Neural cell (in vitro differentiated cells): ENCODE measurements around the gene DGKI. TPM values are rescaled to one million over a fixed set of nuclear protein-coding genes. Genes with fewer than 3 reads are reported as not detected.

Experiments
- H2AFZ ChIP-seq: fragments of 200-600, 300-800 bp; sonication (generic), shearing (Covaris generic); 2 replicates; pipeline ENCODE4 v1.6.0; 2014; ENCODE audit warnings: low read depth, mild to moderate bottlenecking, antibody characterized with exemption, low read length, moderate library complexity
- H3F3A ChIP-seq: fragments of 200-600 bp; shearing (Covaris generic); 2 replicates; pipeline ENCODE4 v1.6.1; 2016; ENCODE audit warnings: mild to moderate bottlenecking, moderate library complexity, mixed read lengths, antibody characterized with exemption, low read length; ENCODE audit not compliant: insufficient read depth, poor library complexity, severe bottlenecking
- H3K27ac ChIP-seq: fragments of 200-600, 300-800 bp; sonication (generic), shearing (Covaris generic); 2 replicates; pipeline ENCODE4 v1.5.1; 2014; ENCODE audit warnings: mild to moderate bottlenecking, low read length, moderate library complexity
- H3K27me3 ChIP-seq: fragments of 300-800, 200-600 bp; sonication (generic), shearing (Covaris generic); 2 replicates; pipeline ENCODE4 v1.6.0; 2014; ENCODE audit warnings: mild to moderate bottlenecking, low read depth, low read length, moderate library complexity; ENCODE audit not compliant: insufficient read depth
- H3K36me3 ChIP-seq: fragments of 300-800, 200-600 bp; sonication (generic), shearing (Covaris generic); 2 replicates; pipeline ENCODE4 v1.5.1; 2014; ENCODE audit warnings: mild to moderate bottlenecking, antibody characterized with exemption, low read length, moderate library complexity; ENCODE audit not compliant: insufficient read depth
- H3K4me2 ChIP-seq: fragments of 300-800, 200-600 bp; sonication (generic), shearing (Covaris generic); 2 replicates; pipeline ENCODE4 v1.6.0; 2014; ENCODE audit warnings: mild to moderate bottlenecking, low read length
- H3K4me3 ChIP-seq: fragments of 300-800, 200-600 bp; sonication (generic), shearing (Covaris generic); 2 replicates; pipeline ENCODE4 v1.5.1; 2014; ENCODE audit warnings: mild to moderate bottlenecking, low read length, moderate library complexity
- H3K79me2 ChIP-seq: fragments of 200-600 bp; shearing (Covaris generic); replicated peaks from 2 replicates; pipeline ENCODE4 v1.6.0; 2014; ENCODE audit warnings: mild to moderate bottlenecking, low read length, moderate library complexity; ENCODE audit not compliant: insufficient read depth
- H3K9ac ChIP-seq: fragments of 300-800, 200-600 bp; sonication (generic), shearing (Covaris generic); 2 replicates; pipeline ENCODE4 v1.6.1; 2016; ENCODE audit warnings: mild to moderate bottlenecking, low read length, mixed read lengths
- H3K9me2 ChIP-seq: fragments of 200-600 bp; shearing (Covaris generic); 2 replicates; pipeline ENCODE4 v1.6.1; 2016; ENCODE audit warnings: mild to moderate bottlenecking, low read length, mixed read lengths; ENCODE audit not compliant: insufficient read depth
- H3K9me3 ChIP-seq: fragments of 200-600, 300-800 bp; sonication (generic), shearing (Covaris generic); 2 replicates; pipeline ENCODE4 v1.6.1; 2016; ENCODE audit warnings: mild to moderate bottlenecking, mixed run types, low read length, moderate library complexity, mixed read lengths
- H4K20me1 ChIP-seq: fragments of 200-600 bp; shearing (Covaris generic); 2 replicates; pipeline ENCODE4 v1.6.1; 2016; ENCODE audit warnings: mild to moderate bottlenecking, mixed run types; ENCODE audit not compliant: insufficient read depth
- CTCF ChIP-seq: fragments of 450-650 bp; IDR thresholded peaks from 2 replicates; pipeline ENCODE4 v1.5.1; 2014; ENCODE audit warnings: antibody characterized with exemption, mild to moderate bottlenecking, moderate library complexity; ENCODE audit not compliant: poor library complexity, severe bottlenecking
- EP300 ChIP-seq: fragments of 450-650 bp; conservative IDR thresholded peaks from 2 replicates; pipeline ENCODE4 v1.6.1; 2014; ENCODE audit warnings: antibody characterized with exemption, mild to moderate bottlenecking, moderate library complexity; ENCODE audit not compliant: poor library complexity, severe bottlenecking
- EZH2 ChIP-seq: fragments of 200-600, 300-800 bp; shearing (Covaris generic), sonication (generic); IDR thresholded peaks from 2 replicates; pipeline ENCODE4 v1.6.1; 2014; ENCODE audit warnings: antibody characterized with exemption, low read length, borderline replicate concordance, mild to moderate bottlenecking; ENCODE audit not compliant: insufficient read depth, poor library complexity, severe bottlenecking
- MXI1 ChIP-seq: fragments of 450-650 bp; conservative IDR thresholded peaks from 2 replicates; pipeline ENCODE4 v1.6.1; 2014; ENCODE audit warnings: antibody characterized with exemption, mild to moderate bottlenecking; ENCODE audit not compliant: poor library complexity, severe bottlenecking
- POLR2AphosphoS5 ChIP-seq: IDR thresholded peaks from 2 replicates; pipeline ENCODE4 v1.6.1; 2012
- RAD21 ChIP-seq: fragments of 450-650 bp; conservative IDR thresholded peaks from 2 replicates; pipeline ENCODE4 v1.6.1; 2014; ENCODE audit warnings: antibody characterized with exemption, mild to moderate bottlenecking, moderate library complexity
- REST ChIP-seq: IDR thresholded peaks from 2 replicates; pipeline ENCODE4 v1.6.1; 2012; ENCODE audit warnings: borderline replicate concordance
- SMC3 ChIP-seq: fragments of 450-650 bp; conservative IDR thresholded peaks from 2 replicates; pipeline ENCODE4 v1.6.1; 2014; ENCODE audit warnings: antibody characterized with exemption, mild to moderate bottlenecking, moderate library complexity; ENCODE audit not compliant: poor library complexity
- TAF1 ChIP-seq: IDR thresholded peaks from 2 replicates; pipeline ENCODE4 v1.6.1; 2012; ENCODE audit warnings: low read depth
- polyA plus RNA-seq: library from polyadenylated mRNA; depleted of rRNA; stranded (reverse); fragments of >200 nt; gene quantifications from 2 replicates; pipeline ENCODE4 v1.2.3, GENCODE V29; 2014

DGKI gene
- polyA plus RNA-seq, 1 donor from 2014 or later, result 15.8 TPM

GRCh38 chr7:137618748-137619147 lies 228.0 kb downstream of the DGKI start:
- H3F3A ChIP-seq, result no peaks in the 10 kb centered on the region
- H3K4me2 ChIP-seq, result no peak overlapping the region
- H3K4me3 ChIP-seq, result no peak overlapping the region
- no peak overlapping the region for H2AFZ ChIP-seq
- H3K9me2 ChIP-seq, result no peaks in the 10 kb centered on the region
- H3K27me3 ChIP-seq, result no peaks in the 10 kb centered on the region
- no peaks in the 10 kb centered on the region for H3K9me3 ChIP-seq
- no peaks in the 10 kb centered on the region for H4K20me1 ChIP-seq
- H3K27ac ChIP-seq, result no peak overlapping the region
- no peaks in the 10 kb centered on the region for H3K79me2 ChIP-seq
- H3K36me3 ChIP-seq, result no peaks in the 10 kb centered on the region
- TF ChIP-seq TAF1 (no peak), CTCF (no peak), RAD21 (no peak), EZH2 (no peak), EP300 (no peak), POLR2AphosphoS5 (no peak), MXI1 (no peak), SMC3 (no peak), REST (no peak)
- H3K9ac ChIP-seq, result no peak overlapping the region

- Histone ChIP-seq H3K9me3 (no peaks in the 10 kb centered on the region), H3K27ac (no peak overlapping the region), H3K36me3 (no peaks in the 10 kb centered on the region), H3K9ac (no peak overlapping the region), H3K4me3 (no peak overlapping the region), H3K79me2 (no peaks in the 10 kb centered on the region), H3F3A (no peaks in the 10 kb centered on the region), H3K27me3 (no peaks in the 10 kb centered on the region), H3K9me2 (no peaks in the 10 kb centered on the region), H4K20me1 (no peaks in the 10 kb centered on the region), H2AFZ (no peak overlapping the region), H3K4me2 (no peak overlapping the region)
- TF ChIP-seq REST (no peak), EZH2 (no peak), RAD21 (no peak), SMC3 (no peak), POLR2AphosphoS5 (no peak), TAF1 (no peak), MXI1 (no peak), CTCF (no peak), EP300 (no peak)
Observed at GRCh38 chr7:137613006-137613525, 233.7 kb downstream of the DGKI start.
